NT2/D1 (cell line): ENCODE measurements around the gene ABLIM1.

Experiments used
- SUZ12 ChIP-seq: IDR thresholded peaks from 2 replicates; pipeline ENCODE4 v1.6.1; 2011; ENCODE audit not compliant: insufficient read length, insufficient read depth; ENCODE audit errors: extremely low read depth
- YY1 ChIP-seq: IDR thresholded peaks from 2 replicates; pipeline ENCODE4 v1.6.1; 2011; ENCODE audit not compliant: insufficient read length, insufficient read depth
- ZNF274 ChIP-seq: IDR thresholded peaks from 2 replicates; pipeline ENCODE4 v1.6.1; 2011; ENCODE audit warnings: mild to moderate bottlenecking, low read depth, low read length

GRCh38 chr10:114593816-114594468 is 64.1 kb downstream of the ABLIM1 start:
- TF ChIP-seq ZNF274: no peak
- TF ChIP-seq SUZ12: no peak
- TF ChIP-seq YY1: no peak
